GM12878 (cell line): ENCODE results near the gene RALB. TPM values are rescaled to one million over a fixed set of nuclear protein-coding genes. Genes with fewer than 3 reads are reported as not detected.

Experiments used
- ASH2L ChIP-seq: fragments of 300-600, 200-600 bp; sonication (generic); IDR thresholded peaks from 2 replicates; pipeline ENCODE4 v1.6.1; 2017; ENCODE audit warnings: low read depth, mild to moderate bottlenecking, borderline replicate concordance
- CHD2 ChIP-seq: IDR thresholded peaks from 2 replicates; pipeline ENCODE4 v1.6.1; 2011; ENCODE audit warnings: low read depth, low read length, improper control_type of control experiment, borderline replicate concordance
- DPF2 ChIP-seq: fragments of 450-650 bp; IDR thresholded peaks from 2 replicates; pipeline ENCODE4 v1.6.1; 2017; ENCODE audit warnings: mild to moderate bottlenecking
- E4F1 ChIP-seq: fragments of 450-650 bp; IDR thresholded peaks from 2 replicates; pipeline ENCODE4 v1.6.1; 2018; ENCODE audit warnings: borderline replicate concordance, mild to moderate bottlenecking; ENCODE audit not compliant: partially characterized antibody
- ETV6 ChIP-seq, 2 experiments: fragments of 450-650 bp in 1 of 2; IDR thresholded peaks in 1 of 2; conservative IDR thresholded peaks in 1 of 2; 2 replicates each; pipeline ENCODE4 v1.6.1; 2014; ENCODE audit warnings: antibody characterized with exemption in 1 of 2, borderline replicate concordance in 1 of 2, low read depth in 1 of 2, mild to moderate bottlenecking in 1 of 2, moderate library complexity in 1 of 2
- FOXM1 ChIP-seq: IDR thresholded peaks from 2 replicates; pipeline ENCODE4 v1.6.1; 2012; ENCODE audit warnings: low read depth, mild to moderate bottlenecking, inconsistent platforms, low read length, moderate library complexity
- GATAD2B ChIP-seq: fragments of 450-650 bp; conservative IDR thresholded peaks from 2 replicates; pipeline ENCODE4 v1.6.1; 2017; ENCODE audit warnings: low read depth, mild to moderate bottlenecking, moderate library complexity
- IRF4 ChIP-seq: IDR thresholded peaks from 2 replicates; pipeline ENCODE4 v1.6.1; 2011; ENCODE audit warnings: low read depth, low read length
- MEF2A ChIP-seq: IDR thresholded peaks from 2 replicates; pipeline ENCODE4 v1.6.1; 2011; ENCODE audit warnings: low read depth, mild to moderate bottlenecking, low read length, moderate library complexity; ENCODE audit not compliant: insufficient read depth
- MYC ChIP-seq: IDR thresholded peaks from 2 replicates; pipeline ENCODE4 v1.6.1; 2011; ENCODE audit warnings: mild to moderate bottlenecking, low read length, moderate library complexity, inconsistent platforms; ENCODE audit not compliant: insufficient read depth, insufficient replicate concordance, insufficient read length, severe bottlenecking
- POLR2AphosphoS5 ChIP-seq: IDR thresholded peaks from 2 replicates; pipeline ENCODE4 v1.6.1; 2011; ENCODE audit warnings: mild to moderate bottlenecking, low read length, inconsistent platforms
- RBBP5 ChIP-seq: fragments of 200-600 bp; sonication (generic); conservative IDR thresholded peaks from 2 replicates; pipeline ENCODE4 v1.6.1; 2016
- RELA ChIP-seq: fragments of 450-650 bp; IDR thresholded peaks from 2 replicates; pipeline ENCODE4 v1.8.0; 2014; ENCODE audit warnings: borderline replicate concordance; ENCODE audit not compliant: partially characterized antibody
- SIX5 ChIP-seq: IDR thresholded peaks from 2 replicates; pipeline ENCODE4 v1.6.1; 2011; ENCODE audit warnings: mild to moderate bottlenecking, low read depth, low read length, moderate library complexity; ENCODE audit not compliant: severe bottlenecking
- SP1 ChIP-seq: IDR thresholded peaks from one replicate; pipeline ENCODE4 v1.6.1; 2011; ENCODE audit warnings: low read depth, low read length
- SPI1 ChIP-seq: IDR thresholded peaks from 2 replicates; pipeline ENCODE4 v1.6.1; 2011; ENCODE audit warnings: low read depth, mild to moderate bottlenecking, low read length, moderate library complexity, borderline replicate concordance; ENCODE audit not compliant: insufficient read depth
- SUPT20H ChIP-seq: IDR thresholded peaks from 2 replicates; pipeline ENCODE4 v1.6.1; 2011; ENCODE audit warnings: low read depth, mild to moderate bottlenecking, low read length, moderate library complexity, borderline replicate concordance; ENCODE audit not compliant: control insufficient read depth
- TCF7 ChIP-seq: IDR thresholded peaks from 2 replicates; pipeline ENCODE4 v1.6.1; 2014; ENCODE audit warnings: antibody characterized with exemption, borderline replicate concordance
- ZNF207 ChIP-seq: fragments of 450-650 bp; IDR thresholded peaks from 2 replicates; pipeline ENCODE4 v1.6.1; 2014; ENCODE audit warnings: antibody characterized with exemption, mild to moderate bottlenecking, borderline replicate concordance
- polyA plus RNA-seq, 11 experiments: library from polyadenylated mRNA; depleted of rRNA in 4 of 11; unstranded in 6 of 11; stranded (reverse) in 5 of 11; fragments of >200 nt; fragmentation: Nextera tagmentation in 4 of 11; fragmentation: Illumina TruSeq in 1 of 11; extraction: Ambion mirVana in 4 of 11; extraction: Trizol in 1 of 11; gene quantifications; 1 replicate in 1 of 11; 2 replicates in 10 of 11; pipeline versions ENCODE4 v1.2.1 to v1.2.3, GENCODE V29; 2011 to 2016; ENCODE audit warnings: inconsistent platforms in 2 of 11, missing spikeins in 2 of 11, low read depth in 1 of 11
- total RNA-seq, 4 experiments: library from RNA; depleted of rRNA in 3 of 4; stranded (reverse); fragments of >200 nt in 3 of 4; fragmentation: Illumina TruSeq in 1 of 4; extraction: Trizol in 1 of 4; gene quantifications; 2 replicates each; pipeline versions ENCODE4 v1.2.1 to v1.2.3, GENCODE V29; 2013 to 2021
- TF ChIP-seq, protein P1 (sequence below): fragments of 450-650 bp; IDR thresholded peaks from 2 replicates; pipeline ENCODE4 v1.6.1; 2017; ENCODE audit warnings: mild to moderate bottlenecking, low read depth, inconsistent platforms; ENCODE audit not compliant: poor library complexity, severe bottlenecking
- TF ChIP-seq, protein P2 (sequence below): fragments of 450-650 bp; formaldehyde crosslinking; IDR thresholded peaks from 2 replicates; pipeline ENCODE4 v1.4.0; 2020; ENCODE audit warnings: mild to moderate bottlenecking, moderate library complexity

The RALB gene
- total and polyA plus RNA-seq, 10 of the 15 experiments (the other 5 are each of a cell fraction or from before 2014, with no cell fraction given), result 8.3 to 54.0 (median 24.2) TPM

DNA sequence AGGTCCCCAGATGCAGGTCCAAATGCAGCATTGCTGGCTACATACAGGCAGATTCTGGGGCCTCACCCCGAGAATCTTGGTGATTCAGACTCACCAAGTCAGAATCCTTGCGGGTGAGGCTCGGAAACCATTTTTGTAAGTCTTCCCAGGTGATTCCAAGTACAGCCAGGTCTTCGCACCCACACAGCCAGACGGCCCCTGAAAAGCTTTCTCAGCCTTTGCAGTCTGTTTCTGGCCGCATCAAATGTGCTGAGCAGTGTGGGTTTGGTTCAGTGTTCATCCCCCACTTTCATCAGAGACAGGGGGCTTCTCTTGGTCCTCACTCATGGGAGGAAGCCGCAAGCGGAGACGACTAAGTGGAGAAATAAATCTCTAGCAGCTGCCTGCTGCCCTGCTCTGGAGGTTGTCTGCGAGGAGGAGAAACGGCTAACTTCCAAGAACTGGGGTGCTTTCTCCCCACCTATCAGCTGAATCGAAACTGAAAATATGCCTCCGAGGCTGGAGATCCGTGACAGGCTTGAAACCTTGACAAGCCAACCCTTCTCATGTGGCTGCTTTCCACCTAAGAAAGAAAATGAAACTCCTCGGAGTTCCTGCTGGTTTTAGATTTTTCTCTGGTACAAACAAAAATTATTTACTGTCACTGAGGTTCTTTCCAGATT is 20.5 kb upstream of the RALB start (continued):
- peak; percentile 80; the same call in 1 of the 2 replicates for TF ChIP-seq FOXM1
- no peak for TF ChIP-seq RBBP5
- peak; percentile 14 for TF ChIP-seq SP1
- no peak for TF ChIP-seq ZNF207
- TF ChIP-seq E4F1, result no peak
- TF ChIP-seq SIX5, result peak; percentile 0
- TF ChIP-seq DPF2, result 0 out of 2 replicates have a peak, but pooled peaks have one; percentile 39
- no peak for TF ChIP-seq SUPT20H
- no peak for TF ChIP-seq CHD2
- TF ChIP-seq, protein P1, sequence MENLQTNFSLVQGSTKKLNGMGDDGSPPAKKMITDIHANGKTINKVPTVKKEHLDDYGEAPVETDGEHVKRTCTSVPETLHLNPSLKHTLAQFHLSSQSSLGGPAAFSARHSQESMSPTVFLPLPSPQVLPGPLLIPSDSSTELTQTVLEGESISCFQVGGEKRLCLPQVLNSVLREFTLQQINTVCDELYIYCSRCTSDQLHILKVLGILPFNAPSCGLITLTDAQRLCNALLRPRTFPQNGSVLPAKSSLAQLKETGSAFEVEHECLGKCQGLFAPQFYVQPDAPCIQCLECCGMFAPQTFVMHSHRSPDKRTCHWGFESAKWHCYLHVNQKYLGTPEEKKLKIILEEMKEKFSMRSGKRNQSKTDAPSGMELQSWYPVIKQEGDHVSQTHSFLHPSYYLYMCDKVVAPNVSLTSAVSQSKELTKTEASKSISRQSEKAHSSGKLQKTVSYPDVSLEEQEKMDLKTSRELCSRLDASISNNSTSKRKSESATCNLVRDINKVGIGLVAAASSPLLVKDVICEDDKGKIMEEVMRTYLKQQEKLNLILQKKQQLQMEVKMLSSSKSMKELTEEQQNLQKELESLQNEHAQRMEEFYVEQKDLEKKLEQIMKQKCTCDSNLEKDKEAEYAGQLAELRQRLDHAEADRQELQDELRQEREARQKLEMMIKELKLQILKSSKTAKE, result peak; percentile 64
- no peak for TF ChIP-seq RELA
- 0 out of 2 replicates have a peak, but pooled peaks have one; percentile 53 for TF ChIP-seq ASH2L
- peak; percentile 78; the same call in 1 of the 2 replicates for TF ChIP-seq IRF4
- peak; percentile 85 for TF ChIP-seq POLR2AphosphoS5
- TF ChIP-seq MEF2A, result peak; percentile 41; the same call in 1 of the 2 replicates
- TF ChIP-seq SPI1, result no peak; the same call in 1 of the 2 replicates
- TF ChIP-seq, protein P2, sequence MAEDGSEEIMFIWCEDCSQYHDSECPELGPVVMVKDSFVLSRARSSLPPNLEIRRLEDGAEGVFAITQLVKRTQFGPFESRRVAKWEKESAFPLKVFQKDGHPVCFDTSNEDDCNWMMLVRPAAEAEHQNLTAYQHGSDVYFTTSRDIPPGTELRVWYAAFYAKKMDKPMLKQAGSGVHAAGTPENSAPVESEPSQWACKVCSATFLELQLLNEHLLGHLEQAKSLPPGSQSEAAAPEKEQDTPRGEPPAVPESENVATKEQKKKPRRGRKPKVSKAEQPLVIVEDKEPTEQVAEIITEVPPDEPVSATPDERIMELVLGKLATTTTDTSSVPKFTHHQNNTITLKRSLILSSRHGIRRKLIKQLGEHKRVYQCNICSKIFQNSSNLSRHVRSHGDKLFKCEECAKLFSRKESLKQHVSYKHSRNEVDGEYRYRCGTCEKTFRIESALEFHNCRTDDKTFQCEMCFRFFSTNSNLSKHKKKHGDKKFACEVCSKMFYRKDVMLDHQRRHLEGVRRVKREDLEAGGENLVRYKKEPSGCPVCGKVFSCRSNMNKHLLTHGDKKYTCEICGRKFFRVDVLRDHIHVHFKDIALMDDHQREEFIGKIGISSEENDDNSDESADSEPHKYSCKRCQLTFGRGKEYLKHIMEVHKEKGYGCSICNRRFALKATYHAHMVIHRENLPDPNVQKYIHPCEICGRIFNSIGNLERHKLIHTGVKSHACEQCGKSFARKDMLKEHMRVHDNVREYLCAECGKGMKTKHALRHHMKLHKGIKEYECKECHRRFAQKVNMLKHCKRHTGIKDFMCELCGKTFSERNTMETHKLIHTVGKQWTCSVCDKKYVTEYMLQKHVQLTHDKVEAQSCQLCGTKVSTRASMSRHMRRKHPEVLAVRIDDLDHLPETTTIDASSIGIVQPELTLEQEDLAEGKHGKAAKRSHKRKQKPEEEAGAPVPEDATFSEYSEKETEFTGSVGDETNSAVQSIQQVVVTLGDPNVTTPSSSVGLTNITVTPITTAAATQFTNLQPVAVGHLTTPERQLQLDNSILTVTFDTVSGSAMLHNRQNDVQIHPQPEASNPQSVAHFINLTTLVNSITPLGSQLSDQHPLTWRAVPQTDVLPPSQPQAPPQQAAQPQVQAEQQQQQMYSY (CRISPR knock-in tag), result no peak
- no peak for TF ChIP-seq GATAD2B
- peak; percentile 93 for TF ChIP-seq TCF7
- TF ChIP-seq ETV6 (conservative IDR thresholded peaks at IDR 0.05 in 1 of 2, IDR thresholded peaks at IDR 0.05 in 1 of 2; ENCODE audit: borderline replicate concordance in 1 of 2, low read depth in 1 of 2), result peak in 1 of 2 experiments; percentile 55; a peak in 1 of 4 replicates
- TF ChIP-seq MYC, result no peak
